HG02610 (cell line): Measurements from ENCODE around the gene ANKLE1.
"Not testable (repeated sequence)": the region's sequence is repeated elsewhere in the genome, so short reads cannot be mapped to it uniquely, and the experiment has no call there.

Source experiments
- ATAC-seq: cut with Tn5 transposase; IDR thresholded peaks from one replicate; pipeline ENCODE4 v1.9.1; 2021; ENCODE audit warnings: mild to moderate bottlenecking, moderate library complexity; ENCODE audit not compliant: unreplicated experiment

The ANKLE1 gene

GRCh38 chr19:17246681-17247425 is 34.8 kb upstream of the ANKLE1 start:
- ATAC-seq: no peak

- no peak for ATAC-seq
Measured at GRCh38 chr19:17248011-17248776, 33.5 kb upstream of the ANKLE1 start.

GRCh38 chr19:17249887-17250548 is 31.7 kb upstream of the ANKLE1 start:
- no peak for ATAC-seq

GRCh38 chr19:17254636-17255035 is 27.1 kb upstream of the ANKLE1 start:
- no peak for ATAC-seq

GRCh38 chr19:17255150-17255621 is 26.5 kb upstream of the ANKLE1 start:
- ATAC-seq: no peak

GRCh38 chr19:17256130-17256529 is 25.6 kb upstream of the ANKLE1 start:
- ATAC-seq: no peak

GRCh38 chr19:17259118-17259780 is 22.5 kb upstream of the ANKLE1 start:
- no peak for ATAC-seq

- no peak for ATAC-seq
Measured at GRCh38 chr19:17259934-17260333, 21.8 kb upstream of the ANKLE1 start.

- peak; percentile 80 for ATAC-seq
Measured at GRCh38 chr19:17260842-17261325, 20.8 kb upstream of the ANKLE1 start.

- ATAC-seq: no peak
Measured at GRCh38 chr19:17262557-17262956, 19.1 kb upstream of the ANKLE1 start.

GRCh38 chr19:17263712-17264640 is 17.7 kb upstream of the ANKLE1 start:
- ATAC-seq: no peak

- ATAC-seq: no peak
Measured at GRCh38 chr19:17264641-17264979, 17.1 kb upstream of the ANKLE1 start, which contains the start of gene USHBP1. Gene USHBP1, minus strand, starts transcription at chr19:17264745. Its CDS starts 446 bp downstream, at chr19:17264299.

GRCh38 chr19:17266026-17266425 is 15.7 kb upstream of the ANKLE1 start:
- ATAC-seq: no peak

GRCh38 chr19:17266589-17266974 is 15.1 kb upstream of the ANKLE1 start:
- ATAC-seq: no peak

GRCh38 chr19:17266975-17267788 is 14.5 kb upstream of the ANKLE1 start, which contains the start of gene BABAM1:
Gene BABAM1, plus strand, starts transcription at chr19:17267443. Its CDS starts 1,364 bp downstream, at chr19:17268807.
- ATAC-seq: peak; percentile 90

- no peak for ATAC-seq
Measured at GRCh38 chr19:17268754-17269153, 12.9 kb upstream of the ANKLE1 start.

GRCh38 chr19:17274892-17275291 is 6.8 kb upstream of the ANKLE1 start:
- ATAC-seq: not testable (repeated sequence)

- no peak for ATAC-seq
Measured at GRCh38 chr19:17275441-17276175, 6.1 kb upstream of the ANKLE1 start.
